Right ventricle myocardium superior (tissue), 1 donor: ENCODE measurements around the gene EGF. TPM values are rescaled to one million over a fixed set of nuclear protein-coding genes. Genes with fewer than 3 reads are reported as not detected.
"Not testable (repeated sequence)": the region's sequence is repeated elsewhere in the genome, so short reads cannot be mapped to it uniquely, and the experiment has no call there.

Experiments
- ATAC-seq: fragments of 200-7000 bp; cut with Tn5 transposase; one replicate; pipeline ENCODE4 v1.9.1; 2020; ENCODE audit warnings: mild to moderate bottlenecking; ENCODE audit not compliant: poor library complexity
- DNase-seq: peaks from one replicate; pipeline ENCODE4 v3.0.0-alpha.2; 2020
- intact Hi-C: fragments of 100-400 bp; cut with DNase I; formaldehyde crosslinking; loops from one replicate; pipeline ENCODE4 v1.11.2; 2022
- total RNA-seq: library from RNA; stranded (reverse); fragmentation: NEBNext Ultra II Directional; extraction: Animal tissue kit (Norgen Biotek cat#: 25700); gene quantifications from one replicate; pipeline ENCODE4 v1.2.1, GENCODE V29; 2021
- donor health status: DM: no; HTN: yes; CAD: no; lungs with severe emphysema.

The EGF gene
- total RNA-seq, 1 donor from 2014 or later: 13.8 TPM

DNA sequence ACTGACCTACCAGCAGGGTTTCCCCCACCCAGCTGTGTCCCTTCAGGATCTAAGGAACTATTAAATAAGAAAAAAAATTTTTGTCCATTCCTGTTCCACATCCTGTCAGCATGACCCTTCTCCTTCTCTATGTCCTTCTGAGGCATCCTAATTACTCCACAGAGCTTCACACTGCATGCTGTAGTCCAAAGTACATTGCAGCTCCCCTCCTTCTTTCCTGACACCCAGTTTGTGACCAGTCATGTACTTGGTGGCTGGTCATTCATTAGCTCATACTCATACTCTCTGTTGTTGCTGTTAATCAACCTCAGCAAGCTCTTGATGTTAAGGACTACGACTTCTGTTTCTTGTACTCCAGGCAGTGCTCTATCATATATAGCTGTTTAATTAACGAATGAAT is 2.4 kb upstream of the EGF start:
- intact Hi-C loops: no loop called here
- no peak for DNase-seq
- ATAC-seq: no peak

DNA sequence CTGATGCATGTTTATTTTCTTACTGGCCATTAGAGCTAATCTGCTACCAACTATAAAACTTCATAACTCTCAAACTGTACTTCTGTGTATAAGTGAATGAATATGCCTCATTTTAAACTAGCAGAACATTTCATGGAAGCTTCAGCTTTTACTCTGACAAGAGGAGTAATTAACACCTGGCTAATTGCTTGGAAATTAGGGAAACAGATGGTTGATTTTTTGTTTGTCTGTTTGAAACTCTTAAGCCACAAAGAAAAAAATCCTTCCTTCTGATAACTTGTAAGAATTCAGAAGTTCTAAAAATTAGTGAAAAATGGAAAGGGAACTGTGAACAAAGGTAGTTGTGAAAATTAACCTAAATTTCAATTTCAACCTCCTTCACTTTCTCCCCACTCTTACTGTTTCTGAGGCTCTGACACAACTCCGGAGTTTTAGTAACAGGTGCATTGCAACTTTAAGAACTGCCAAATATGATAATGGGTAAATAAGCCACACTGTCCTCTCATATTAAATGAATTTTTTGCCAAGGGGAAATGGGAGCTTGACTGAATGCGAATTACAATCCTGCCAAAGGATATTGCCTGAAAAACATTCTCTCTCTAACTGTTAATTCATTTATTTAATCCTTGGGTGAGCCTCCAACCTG is 1.0 kb downstream of the EGF start:
- ATAC-seq: no peak
- intact Hi-C loops: no loop called here
- DNase-seq: no peak

DNA sequence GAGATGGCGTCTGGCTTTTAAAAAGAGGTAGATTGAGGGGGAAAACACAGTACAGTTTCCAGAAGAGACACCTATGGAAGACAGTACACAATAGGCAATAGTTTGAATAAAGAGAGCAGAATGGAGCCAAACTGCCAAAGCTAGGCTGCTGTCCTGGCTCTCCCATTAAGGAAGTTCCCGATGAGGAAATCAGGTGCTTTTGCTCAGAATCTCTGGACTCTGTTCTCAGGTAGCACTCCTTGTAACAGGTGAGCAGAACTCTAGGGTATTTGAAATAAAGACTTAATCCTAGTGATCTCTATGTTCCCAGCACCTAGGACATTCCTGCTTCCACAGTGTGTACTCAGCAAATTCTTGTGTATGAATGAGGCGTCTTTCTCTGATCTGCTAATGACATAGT is 1.6 kb downstream of the EGF start:
- intact Hi-C loops: no loop called here

DNA sequence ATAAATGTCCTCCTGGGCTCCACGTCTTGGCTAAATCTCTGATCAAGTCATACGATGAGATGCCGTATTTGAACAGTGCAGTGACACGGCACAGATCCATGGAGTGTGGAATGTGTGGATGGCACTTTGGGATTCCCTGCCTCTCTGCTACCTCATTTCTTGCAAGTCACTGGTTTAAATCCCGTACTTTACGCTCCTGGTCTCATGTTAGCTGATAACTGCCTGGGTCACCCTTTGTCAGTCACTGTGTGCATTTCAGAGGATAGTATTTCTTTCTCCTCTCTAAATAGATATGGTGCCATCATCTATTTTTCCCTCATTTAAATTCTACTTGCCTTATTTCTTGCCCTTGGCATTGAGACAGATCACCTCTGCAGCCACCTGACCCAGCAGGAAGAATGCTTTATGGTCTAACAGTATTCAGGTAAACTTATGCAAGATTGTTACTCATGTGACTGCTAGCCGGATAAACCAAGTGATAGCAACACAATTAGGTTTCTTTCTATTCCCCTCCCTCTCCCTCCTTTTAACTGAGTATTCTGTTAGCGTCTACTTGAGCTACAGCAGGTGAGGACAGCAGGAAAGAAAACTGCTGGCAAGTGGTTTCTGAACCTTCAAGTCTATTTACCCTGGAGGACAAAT is 2.8 kb downstream of the EGF start:
- DNase-seq: no peak
- ATAC-seq: peak; percentile 15
- intact Hi-C loops: no loop called here

More for the DNA sequence above, 1.6 kb downstream of the EGF start:
- ATAC-seq (peak; percentile 23), DNase-seq (no peak)

DNA sequence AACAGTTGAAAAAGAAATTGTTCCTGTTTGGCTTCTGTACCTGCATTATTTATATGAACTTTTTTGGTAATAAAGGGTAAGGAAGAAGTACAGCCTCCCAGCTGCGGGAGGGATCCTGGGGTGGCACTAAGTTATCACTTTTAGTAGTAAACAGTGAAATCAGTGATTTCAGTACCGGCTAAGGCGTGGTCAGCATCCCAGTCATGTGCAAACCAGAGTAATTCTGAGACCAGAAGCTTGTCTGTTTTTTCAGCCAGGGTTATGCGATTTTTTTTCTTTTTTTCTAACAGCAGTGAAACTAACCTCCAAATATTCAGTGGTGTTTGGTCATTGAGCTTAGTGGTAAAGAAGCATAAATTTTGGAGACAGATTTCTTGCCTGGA is 3.3 kb downstream of the EGF start:
- ATAC-seq: no peak
- DNase-seq: no peak
- intact Hi-C loops: no loop called here

DNA sequence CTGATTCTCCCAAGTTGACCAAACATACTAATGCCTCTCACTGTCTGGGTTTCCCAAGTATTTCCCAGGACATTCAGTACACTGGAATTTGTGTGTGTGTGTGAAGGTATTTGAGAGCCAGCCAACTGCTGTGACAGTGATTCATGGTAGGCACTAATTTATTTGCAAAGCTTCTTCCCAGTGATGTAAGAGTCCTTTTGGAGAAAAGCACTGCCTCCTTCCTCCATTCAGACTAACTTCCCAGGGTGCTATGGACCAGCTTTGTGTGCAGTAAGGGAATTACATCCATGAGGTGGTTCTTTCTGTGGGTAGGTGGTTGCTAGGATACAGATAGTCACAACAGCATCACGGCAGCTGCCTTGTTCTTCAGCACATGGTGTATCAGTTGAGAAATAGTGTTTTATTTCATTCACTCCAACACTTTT is 8.7 kb downstream of the EGF start:
- intact Hi-C loops: no loop called here
- DNase-seq: no peak
- ATAC-seq: peak; percentile 64

DNA sequence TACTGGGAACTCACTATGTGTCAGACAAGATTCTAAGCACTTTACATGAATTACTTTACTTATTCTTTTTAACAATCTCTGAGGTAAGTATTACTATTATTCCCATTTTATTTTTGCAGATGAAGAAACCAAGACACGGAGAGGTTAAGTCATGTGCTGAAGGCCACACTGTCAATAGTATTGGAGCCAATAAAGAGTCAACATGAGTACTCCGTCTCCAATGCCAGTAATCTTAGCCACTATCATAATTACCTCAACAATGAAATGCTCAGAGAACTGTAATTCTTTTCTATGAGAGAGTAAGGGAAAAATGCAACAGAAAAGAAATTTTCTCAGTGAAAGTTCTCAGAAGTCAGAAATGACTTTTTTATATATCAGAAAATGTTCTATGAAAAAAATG is 12.7 kb downstream of the EGF start:
- no peak for DNase-seq
- intact Hi-C loops: no loop called here
- ATAC-seq: no peak

DNA sequence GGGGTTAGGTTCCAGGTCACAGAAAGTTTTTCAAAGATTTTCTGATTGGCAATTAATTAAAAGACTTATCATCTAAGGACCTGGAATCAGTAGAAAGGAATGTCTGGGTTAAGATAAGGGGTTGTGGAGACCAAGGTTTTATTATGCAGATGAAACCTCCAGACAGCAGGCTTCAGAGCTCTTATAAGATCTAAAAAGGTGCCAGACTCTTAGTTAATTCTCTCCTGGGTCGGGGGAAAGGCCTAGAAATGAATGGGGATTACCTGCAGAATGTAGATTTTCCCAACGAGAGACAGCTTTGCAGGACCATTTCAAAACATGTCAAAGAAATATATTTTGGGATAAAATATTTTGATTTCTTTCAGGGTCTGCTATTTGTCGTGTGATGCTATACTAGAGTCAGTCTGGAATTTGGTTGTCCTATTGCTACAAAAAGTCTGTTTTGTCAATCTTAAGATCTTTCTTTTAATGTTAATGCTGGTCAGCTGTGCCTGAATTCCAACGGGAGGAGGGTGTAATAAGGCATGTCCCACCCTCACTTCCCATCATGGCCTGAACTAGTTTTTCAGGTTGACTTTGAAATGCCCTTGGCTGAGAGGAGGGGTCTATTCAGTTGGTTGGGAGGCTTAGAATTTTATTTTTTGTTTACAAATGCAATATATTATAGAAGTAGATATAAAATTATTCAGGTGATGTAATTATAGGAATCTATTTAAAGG is 15.8 kb downstream of the EGF start:
- DNase-seq: no peak
- intact Hi-C loops: no loop called here
- no peak for ATAC-seq

DNA sequence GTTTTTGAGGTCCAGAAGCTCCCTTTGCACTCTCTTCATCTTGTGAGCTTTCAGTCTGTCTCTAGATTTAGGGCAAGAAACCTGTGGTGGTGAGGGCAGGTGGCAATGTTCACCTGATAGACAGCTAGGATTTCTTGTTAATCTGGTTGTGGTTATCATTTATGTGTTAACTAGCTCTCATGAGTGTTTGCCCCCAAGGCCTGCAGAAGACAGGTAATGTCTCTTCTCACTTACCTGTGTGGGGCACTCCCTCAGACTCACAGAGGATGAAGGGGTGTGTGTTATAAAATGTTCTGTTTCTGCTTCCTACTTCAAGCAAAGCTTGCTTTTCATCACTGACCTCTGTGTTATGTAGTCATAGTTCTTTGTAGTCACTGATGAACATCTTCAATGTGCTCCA is 17.8 kb downstream of the EGF start:
- ATAC-seq: no peak
- intact Hi-C loops: no loop called here
- DNase-seq: no peak

DNA sequence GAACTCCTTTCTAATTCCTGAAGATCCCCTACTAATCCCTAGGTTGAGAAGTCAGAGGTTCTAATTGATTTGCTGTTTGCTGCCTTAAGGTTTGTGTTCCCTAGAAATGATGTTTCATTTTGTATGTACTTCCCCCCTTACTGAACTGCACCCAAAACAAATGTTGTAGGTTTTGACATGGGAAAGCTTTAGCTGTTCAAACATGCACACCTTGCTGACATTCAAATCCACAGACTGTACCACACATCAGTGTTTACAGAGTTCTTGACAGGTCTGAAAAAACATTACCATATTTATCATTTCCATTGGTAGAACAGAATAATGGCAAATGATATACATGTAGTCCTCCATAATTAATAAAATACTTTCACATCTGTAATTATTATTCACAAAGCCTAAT is 18.2 kb downstream of the EGF start:
- ATAC-seq: no peak
- no peak for DNase-seq
- intact Hi-C loops: no loop called here

DNA sequence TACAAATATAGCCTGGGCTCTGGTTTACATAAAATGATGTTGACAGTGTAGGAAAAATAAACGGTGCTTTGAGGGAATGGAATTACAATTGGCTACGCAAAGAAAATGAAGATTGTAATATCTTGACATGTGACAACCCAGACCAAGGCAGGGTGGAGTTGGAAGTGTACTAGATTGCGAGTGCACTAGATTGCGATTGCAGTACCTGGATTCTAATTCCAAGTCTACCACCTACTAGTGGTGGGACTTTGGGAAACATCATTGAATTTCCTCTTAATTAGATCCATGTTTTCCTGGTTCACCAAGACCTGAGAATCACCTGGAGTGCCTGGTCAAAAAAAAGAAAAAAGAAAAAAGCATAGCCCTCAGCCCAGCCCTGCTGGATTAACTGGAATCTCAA is 18.6 kb downstream of the EGF start:
- ATAC-seq (no peak), DNase-seq (no peak)
- intact Hi-C loops: no loop called here

DNA sequence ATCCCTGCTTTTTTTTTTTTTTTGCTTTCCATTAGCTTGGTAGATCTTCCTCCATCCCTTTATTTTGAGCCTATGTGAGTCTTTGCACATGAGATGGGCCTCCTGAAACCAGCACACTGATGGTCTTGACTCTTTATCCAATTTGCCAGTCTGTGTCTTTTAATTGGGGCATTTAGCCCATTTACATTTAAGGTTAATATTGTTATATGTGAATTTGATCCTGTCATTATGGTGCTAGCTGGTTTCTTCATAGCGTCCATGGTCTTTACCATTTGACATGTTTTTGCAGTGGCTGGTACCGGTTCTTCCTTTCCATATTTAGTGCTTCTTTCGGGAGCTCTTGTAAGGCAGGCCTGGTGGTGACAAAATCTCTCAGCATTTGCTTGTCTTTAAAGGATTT is 24.7 kb downstream of the EGF start:
- DNase-seq, ATAC-seq, intact Hi-C loops: not testable (repeated sequence)

DNA sequence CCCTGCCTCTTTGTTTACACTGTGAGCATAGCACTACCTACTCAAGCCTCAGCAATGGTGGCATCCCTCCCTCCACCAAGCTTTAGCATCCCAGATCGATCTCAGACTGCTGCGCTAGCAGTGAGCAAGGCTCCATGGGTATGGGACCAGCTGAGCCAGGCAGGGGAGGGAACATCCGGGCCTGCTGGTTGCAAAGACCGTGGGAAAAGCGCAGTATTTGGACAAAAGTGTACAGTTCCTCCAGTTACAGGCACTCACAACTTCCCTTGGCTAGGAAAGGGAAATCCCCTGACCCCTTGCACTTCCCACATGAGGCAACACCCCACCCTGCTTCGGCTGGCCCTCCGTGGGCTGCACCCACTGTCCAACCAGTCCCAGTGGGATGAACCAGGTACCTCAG is 26.5 kb downstream of the EGF start:
- no peak for DNase-seq

DNA sequence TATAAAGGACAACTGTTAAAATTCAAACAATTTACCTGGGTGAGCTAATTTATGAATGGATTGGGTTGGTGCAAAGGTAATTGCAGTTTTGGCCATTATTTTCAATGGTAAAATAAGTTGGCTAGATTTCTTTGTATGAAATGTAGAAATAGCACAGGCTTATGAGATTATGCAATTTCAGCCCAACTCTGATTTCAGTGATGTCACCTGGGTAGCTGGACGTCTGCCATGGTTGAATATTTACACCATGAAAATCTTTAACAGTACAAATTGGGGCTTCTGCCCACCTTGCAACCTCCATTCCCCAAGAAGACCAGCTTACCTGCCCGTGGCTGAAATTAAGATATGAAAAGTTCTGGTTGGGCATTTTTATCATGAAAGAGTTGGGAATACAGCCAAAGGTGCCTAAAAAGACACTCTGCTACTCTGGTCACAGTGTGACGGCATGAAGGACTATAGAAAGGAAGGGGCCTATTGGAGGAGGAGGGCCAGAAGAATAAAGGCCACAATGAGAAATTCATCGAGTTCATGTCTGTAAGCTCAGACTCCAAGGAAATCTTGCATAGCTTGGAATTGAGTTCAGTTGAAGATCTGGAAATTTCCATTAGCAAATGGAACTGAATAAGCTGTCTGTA is 29.7 kb downstream of the EGF start:
- ATAC-seq (no peak), DNase-seq (no peak)
- intact Hi-C loops: no loop called here

More for the DNA sequence above, 26.5 kb downstream of the EGF start:
- intact Hi-C loops: no loop called here
- no peak for ATAC-seq

DNA sequence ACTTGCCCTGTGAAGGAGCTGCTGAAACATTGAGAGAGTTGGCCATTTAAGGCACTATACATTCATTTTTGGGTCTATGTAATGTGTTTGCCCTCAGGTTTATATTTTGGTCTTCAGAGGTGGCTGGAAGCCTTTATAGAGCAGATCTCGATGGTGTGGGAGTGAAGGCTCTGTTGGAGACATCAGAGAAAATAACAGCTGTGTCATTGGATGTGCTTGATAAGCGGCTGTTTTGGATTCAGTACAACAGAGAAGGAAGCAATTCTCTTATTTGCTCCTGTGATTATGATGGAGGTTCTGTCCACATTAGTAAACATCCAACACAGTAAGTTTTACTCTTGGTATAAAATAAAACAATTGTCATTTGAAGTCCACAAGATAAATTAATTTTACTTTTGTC is 31.1 kb downstream of the EGF start:
- ATAC-seq (no peak), DNase-seq (no peak)
- intact Hi-C loops: no loop called here

DNA sequence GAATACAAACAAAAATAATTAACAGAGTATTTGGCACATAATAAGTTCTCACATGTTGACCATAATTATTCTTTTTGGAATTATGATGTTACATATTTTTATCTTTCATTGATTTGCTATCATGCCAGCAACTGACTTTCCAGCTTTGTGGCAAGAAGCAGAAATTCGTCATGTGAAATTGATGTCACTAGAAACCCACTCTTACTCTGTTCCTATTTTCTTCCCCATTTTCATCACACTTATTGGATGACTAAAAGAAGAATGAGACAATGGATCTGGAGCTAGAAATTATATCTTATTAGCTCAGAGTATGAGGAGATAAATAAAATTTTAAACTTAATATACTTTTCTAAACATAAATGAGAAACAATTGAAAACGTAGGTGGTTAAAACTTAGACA is 31.9 kb downstream of the EGF start:
- ATAC-seq: no peak
- no peak for DNase-seq
- intact Hi-C loops: no loop called here

DNA sequence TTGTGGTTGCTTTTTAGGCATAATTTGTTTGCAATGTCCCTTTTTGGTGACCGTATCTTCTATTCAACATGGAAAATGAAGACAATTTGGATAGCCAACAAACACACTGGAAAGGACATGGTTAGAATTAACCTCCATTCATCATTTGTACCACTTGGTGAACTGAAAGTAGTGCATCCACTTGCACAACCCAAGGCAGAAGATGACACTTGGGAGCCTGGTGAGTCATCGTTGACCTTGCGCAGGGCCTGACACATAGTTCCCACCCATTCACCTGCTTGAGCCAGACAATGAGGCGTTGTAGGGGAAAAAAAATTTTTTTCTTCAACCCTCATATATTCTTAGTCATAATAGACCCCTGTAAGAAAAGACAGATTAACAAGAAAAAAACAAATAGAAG is 32.4 kb downstream of the EGF start:
- DNase-seq (no peak), ATAC-seq (no peak)

DNA sequence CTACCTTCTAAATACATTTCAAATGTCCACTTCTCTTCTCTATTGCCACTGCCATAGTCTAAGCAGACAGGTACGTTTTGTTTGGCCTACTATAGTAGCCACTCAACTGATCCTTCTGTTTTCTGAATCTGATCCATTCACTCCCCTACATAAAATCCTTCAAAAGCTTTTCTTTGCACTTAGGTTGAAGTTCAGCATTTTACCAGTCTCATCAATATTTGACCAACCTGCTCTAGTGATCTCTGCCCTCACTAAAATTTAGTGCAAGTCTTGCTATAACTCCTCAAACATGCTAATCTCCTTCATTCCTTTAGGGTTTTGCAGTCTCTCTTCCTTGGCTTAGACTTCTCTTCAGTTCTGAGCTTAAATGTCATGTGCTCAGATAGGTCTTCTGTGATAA is 33.4 kb downstream of the EGF start:
- intact Hi-C loops: no loop called here
- ATAC-seq: no peak

More for the DNA sequence above, 32.4 kb downstream of the EGF start:
- intact Hi-C loops: no loop called here

DNA sequence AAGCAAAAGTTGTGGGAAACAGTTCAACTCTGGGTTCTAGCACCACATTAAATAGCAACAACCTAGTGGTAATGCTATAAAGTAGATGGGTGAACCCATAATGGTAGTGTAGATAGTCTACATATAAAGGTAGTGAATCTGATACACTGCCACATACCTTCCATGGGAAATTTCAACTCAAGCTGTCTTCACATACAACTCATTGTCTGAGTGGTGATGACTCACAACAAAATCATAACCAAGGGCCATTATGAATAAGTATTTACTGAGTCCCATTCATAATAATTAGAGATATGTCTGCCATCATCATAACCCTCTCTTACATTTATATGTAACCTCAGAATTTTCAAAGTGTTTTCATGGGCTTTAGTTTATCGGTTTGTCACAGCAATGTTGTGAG is 34.8 kb downstream of the EGF start:
- ATAC-seq (no peak), DNase-seq (no peak)
- intact Hi-C loops: no loop called here

More for the DNA sequence above, 33.4 kb downstream of the EGF start:
- DNase-seq: no peak

DNA sequence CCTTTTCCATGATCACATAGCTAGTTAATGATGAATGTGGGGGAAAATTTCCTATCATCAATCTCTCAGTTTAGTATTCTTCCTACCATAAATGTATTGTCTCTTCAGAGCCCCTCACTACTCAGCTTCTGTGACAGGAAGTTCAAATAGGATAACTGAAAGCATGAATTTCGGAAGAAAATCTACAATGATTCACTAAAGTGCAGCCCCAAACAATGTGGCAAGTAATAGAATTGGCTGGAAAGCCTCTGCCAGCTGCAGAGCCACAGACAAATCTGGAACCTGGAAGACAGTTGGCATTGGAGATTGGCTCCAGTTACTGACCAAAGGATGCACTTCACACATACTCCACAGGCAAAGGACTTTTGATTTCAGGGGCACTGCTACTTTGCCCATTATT is 35.2 kb downstream of the EGF start:
- ATAC-seq: no peak
- DNase-seq: no peak
- intact Hi-C loops: no loop called here
